HG02840 (cell line): ENCODE measurements around the gene HUWE1.

Source experiments
- ATAC-seq: cut with Tn5 transposase; IDR thresholded peaks from one replicate; pipeline ENCODE4 v1.9.1; 2021; ENCODE audit warnings: mild to moderate bottlenecking, moderate library complexity, moderate number of reproducible peaks; ENCODE audit not compliant: unreplicated experiment, low FRiP score

HUWE1 gene

GRCh38 chrX:53630261-53630660 is 56.3 kb downstream of the HUWE1 start:
- ATAC-seq: no peak

GRCh38 chrX:53622431-53622830 is 64.1 kb downstream of the HUWE1 start:
- no peak for ATAC-seq

GRCh38 chrX:53621418-53621986 is 65.0 kb downstream of the HUWE1 start:
- no peak for ATAC-seq

DNA sequence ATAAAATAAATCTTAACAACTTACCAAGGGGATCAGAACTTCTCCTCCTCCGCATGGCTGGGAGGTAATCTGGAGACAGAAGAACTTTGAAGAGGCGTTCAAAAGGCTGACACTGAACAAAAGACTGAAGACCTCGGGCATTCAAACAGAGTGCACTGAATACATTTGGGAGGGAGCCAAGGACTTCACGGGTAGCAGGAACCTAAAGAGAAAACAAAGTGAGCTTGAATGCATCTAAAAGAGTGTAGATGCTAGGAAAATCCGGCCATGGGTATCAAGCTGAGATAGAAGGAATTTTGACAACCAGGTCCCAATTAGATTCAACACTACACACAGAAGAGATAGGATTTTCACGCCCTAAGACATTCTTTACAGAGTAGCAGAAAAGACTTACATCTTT is 69.6 kb downstream of the HUWE1 start:
- ATAC-seq: no peak

- ATAC-seq: no peak
These were observed 80.1 kb downstream of the HUWE1 start for GRCh38 chrX:53606456-53606855.

GRCh38 chrX:53605004-53605403 is 81.5 kb downstream of the HUWE1 start:
- no peak for ATAC-seq

DNA sequence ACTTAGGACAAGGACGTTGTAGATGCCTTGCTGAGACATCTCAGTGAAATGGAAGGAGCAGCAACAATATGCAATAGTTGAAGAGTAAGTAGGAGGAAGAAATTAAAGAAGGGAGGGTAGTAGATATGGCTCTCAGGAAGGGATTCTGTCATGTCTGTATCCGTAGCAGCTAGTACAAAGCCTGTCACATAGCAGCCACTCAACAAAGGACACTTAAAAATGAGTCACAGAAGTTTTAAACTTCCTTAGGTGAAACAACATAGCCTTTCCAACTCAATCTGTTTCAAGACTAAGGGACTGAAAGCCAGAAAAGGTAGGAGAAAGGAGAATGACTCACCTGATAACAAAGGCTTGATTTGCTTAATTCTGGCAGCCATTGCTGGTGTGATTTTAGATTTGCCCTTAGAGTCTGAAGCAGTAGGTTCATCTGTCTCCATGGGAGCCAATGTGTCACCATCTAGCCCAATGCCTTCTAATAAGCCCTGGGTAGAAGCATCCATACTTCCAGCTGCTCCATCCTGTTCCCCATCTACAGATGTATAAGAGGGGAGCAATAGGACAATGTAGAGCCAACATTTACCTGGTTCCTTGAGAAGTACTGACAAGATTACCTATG is 86.6 kb downstream of the HUWE1 start:
- no peak for ATAC-seq

DNA sequence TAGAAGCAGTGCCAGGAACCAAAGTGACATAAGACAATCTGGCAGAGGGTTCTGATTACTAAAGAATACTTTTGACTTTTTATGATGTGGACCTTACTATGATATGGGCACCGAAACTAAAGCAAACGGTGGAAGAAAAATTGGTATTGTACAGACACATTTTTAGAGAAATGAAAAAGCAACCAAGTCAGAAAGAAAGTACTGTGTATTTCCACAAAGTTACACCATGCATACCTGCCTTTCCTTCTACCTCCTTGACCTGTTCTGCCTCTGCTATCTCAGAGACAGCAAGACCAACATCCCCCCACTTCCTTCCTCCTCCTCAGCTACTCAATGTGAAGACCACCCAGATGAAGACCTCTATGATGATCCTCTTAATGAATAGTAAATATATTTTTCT is 88.3 kb downstream of the HUWE1 start:
- ATAC-seq: no peak

DNA sequence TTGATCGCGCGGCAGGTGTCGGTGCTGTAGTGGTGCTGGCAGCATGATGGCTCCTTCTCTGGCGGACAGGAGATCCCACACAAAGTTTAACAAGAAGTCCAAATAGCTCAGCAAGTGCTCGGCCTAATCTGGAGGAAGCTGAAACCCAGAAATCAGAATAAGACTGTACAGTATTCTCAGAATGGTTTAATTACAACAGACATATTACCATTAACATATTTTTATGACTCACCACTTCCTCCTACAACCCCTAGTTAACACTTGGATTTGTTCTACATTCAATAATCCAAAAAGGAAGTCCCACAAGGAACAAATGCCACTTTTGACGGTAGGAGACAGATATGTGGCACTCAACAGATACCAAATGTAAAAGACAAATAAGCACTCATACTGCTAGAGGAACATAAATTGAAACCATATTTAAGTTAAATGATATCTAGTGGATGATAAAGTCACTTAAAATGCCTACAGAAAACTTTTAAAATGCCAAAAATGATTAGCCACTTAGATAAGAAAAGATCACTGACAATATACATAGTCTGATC is 91.2 kb downstream of the HUWE1 start:
- no peak for ATAC-seq

GRCh38 chrX:53594354-53594753 is 92.2 kb downstream of the HUWE1 start:
- ATAC-seq: no peak

DNA sequence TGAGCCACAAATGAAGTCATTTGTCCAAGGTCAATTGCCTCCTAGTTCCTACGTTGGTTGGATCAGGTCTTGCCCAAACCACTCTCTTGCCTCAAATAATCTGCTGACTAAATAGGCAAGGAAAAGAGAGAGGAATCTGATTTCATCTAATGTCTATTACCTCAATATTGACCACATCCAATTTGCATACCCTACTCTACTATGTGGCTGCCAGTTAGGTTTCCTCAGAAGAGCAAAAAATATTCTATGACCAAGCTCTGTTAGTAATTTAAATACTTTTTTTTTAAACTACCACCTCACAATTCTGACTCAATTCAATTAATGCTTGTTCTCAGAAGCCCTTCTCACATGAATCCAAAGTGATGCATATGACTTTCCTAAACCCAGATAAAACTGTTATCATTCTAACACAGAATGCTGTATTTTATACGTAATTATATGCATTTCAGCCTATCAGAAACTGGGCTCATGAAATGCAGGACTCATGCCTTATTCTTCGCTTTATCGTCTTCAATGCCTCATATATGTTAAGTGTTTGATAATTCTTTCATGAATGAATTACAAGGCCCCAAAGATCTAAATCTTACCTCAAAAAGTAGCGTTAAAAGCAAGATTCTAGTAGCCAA is 98.6 kb downstream of the HUWE1 start:
- ATAC-seq: no peak

GRCh38 chrX:53584891-53585290 is 101.6 kb downstream of the HUWE1 start:
- ATAC-seq: no peak

- ATAC-seq: no peak
These were observed 102.9 kb downstream of the HUWE1 start for GRCh38 chrX:53583571-53583970.

- no peak for ATAC-seq
These were observed 105.6 kb downstream of the HUWE1 start for GRCh38 chrX:53580742-53581504.

- ATAC-seq: no peak
These were observed 115.0 kb downstream of the HUWE1 start for GRCh38 chrX:53571494-53571893.

- no peak for ATAC-seq
These were observed 123.2 kb downstream of the HUWE1 start for GRCh38 chrX:53563324-53563723.

- ATAC-seq: no peak
These were observed 124.6 kb downstream of the HUWE1 start for GRCh38 chrX:53561912-53562311.

- no peak for ATAC-seq
These were observed 127.9 kb downstream of the HUWE1 start for GRCh38 chrX:53558646-53559045.

DNA sequence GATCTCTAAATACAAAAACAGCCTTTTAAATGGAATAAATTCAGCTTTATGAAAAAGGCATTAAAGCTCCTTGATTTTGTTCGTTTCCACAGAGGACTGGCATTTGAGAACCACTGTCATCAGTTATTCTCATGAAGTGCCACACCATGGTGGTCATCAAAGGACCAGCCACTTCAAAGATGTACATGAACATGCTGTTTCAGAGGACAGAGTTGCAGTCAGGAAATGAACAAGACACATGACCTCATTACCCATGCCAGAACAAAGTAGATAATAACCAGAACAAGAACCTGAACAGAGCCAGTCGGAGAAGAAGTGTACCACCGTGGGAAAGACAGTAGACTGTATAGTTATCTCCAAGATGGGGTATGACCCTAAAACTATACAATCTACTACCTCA is 129.7 kb downstream of the HUWE1 start:
- ATAC-seq: no peak

DNA sequence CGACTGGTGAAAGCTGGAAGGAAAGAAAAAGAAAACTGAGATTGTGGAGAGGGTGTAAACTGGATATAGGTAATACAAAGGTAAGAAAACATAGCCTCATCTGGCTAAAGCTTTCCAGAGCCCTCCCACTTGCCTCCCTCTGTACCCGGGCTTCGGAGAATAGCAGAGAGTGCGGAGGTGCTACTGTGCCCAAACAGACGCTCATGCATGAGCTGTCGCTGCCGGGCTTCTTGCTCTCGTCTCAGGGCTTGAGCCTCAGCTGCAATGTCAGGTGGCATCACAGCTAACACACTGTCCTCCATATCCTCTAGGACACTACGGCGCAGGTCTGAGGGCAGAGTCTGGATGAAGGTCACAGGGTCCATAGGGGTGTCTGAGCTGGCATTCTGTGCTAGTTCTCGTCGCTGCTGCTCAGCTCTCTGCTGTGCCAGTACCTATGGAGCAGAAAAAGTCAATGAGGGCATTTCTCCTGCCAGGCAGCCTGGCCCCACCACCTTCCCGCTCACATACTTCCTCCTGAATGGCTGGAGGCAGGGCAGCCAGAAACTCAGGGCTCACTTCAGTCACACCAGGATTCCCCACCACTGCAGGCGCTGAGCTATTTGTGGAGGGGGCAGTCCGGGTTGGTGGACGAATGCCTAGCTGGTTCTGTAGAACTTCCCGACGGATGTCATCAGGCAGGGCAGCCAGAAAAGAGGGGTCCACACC is 135.6 kb downstream of the HUWE1 start:
- ATAC-seq: no peak

- ATAC-seq: no peak
These were observed 138.9 kb downstream of the HUWE1 start for GRCh38 chrX:53547668-53548067.
